ENCODE measurements around the gene GALK1.

The GALK1 gene

DNA sequence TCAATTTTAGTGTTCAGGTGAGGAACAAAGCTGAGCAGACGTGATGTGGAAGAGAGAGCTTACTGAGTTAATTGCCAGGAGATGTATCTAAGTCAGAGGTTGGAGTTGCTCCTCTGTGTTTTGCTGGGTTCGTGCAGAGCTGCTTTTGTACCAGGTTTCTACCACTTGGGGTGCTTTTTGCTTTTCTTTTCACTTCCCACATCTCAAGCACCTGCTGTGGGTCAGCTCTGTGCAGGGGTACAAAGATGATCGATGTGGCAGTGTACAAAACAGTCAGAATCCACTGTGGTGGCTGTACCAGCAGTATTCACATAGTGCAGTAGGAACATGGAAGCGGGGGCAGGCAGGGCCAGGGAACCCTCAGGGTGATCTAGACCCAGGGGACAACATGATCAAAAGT lies 34.4 kb upstream of the GALK1 start:
- peaks cover 23% of the 10 kb centered on the region for H3K79me2 ChIP-seq (ENCODE audit: low read length)
- no peak for TF ChIP-seq EZH2 (optimal IDR thresholded peaks at IDR 0.05; ENCODE audit: low read depth, low read length)
- TF ChIP-seq, protein P1, sequence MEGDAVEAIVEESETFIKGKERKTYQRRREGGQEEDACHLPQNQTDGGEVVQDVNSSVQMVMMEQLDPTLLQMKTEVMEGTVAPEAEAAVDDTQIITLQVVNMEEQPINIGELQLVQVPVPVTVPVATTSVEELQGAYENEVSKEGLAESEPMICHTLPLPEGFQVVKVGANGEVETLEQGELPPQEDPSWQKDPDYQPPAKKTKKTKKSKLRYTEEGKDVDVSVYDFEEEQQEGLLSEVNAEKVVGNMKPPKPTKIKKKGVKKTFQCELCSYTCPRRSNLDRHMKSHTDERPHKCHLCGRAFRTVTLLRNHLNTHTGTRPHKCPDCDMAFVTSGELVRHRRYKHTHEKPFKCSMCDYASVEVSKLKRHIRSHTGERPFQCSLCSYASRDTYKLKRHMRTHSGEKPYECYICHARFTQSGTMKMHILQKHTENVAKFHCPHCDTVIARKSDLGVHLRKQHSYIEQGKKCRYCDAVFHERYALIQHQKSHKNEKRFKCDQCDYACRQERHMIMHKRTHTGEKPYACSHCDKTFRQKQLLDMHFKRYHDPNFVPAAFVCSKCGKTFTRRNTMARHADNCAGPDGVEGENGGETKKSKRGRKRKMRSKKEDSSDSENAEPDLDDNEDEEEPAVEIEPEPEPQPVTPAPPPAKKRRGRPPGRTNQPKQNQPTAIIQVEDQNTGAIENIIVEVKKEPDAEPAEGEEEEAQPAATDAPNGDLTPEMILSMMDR (IDR thresholded peaks at IDR 0.05; ENCODE audit: low read length) = no peak
- TF ChIP-seq EZH2phosphoT487 (IDR thresholded peaks at IDR 0.05; ENCODE audit: low read length) = no peak
- no peaks in the 10 kb centered on the region for H3F3A ChIP-seq (ENCODE audit: insufficient read depth, low read length)
- no peaks in the 10 kb centered on the region for H3K36me3 ChIP-seq (replicated peaks; ENCODE audit: insufficient read depth, low read length)
- H4K20me1 ChIP-seq (ENCODE audit: insufficient read depth, low read length) = no peaks in the 10 kb centered on the region
- H3K27me3 ChIP-seq (replicated peaks; ENCODE audit: insufficient read depth, low read length) = no peaks in the 10 kb centered on the region
- no peaks in the 10 kb centered on the region for H3K4me1 ChIP-seq (ENCODE audit: low read length)
- no peaks in the 10 kb centered on the region for H3K9me2 ChIP-seq (replicated peaks; ENCODE audit: insufficient read depth, low read length)
- H3K9ac ChIP-seq (ENCODE audit: low read length) = no peak overlapping the region
- no peak overlapping the region for H3K4me2 ChIP-seq (ENCODE audit: low read depth, low read length)
- no peaks in the 10 kb centered on the region for H3K9me3 ChIP-seq (replicated peaks; ENCODE audit: insufficient read depth, low read length)
- H2AFZ ChIP-seq (ENCODE audit: low read length) = no peak overlapping the region
- no peak overlapping the region for H3K27ac ChIP-seq (ENCODE audit: low read length)
- no peak overlapping the region for H3K4me3 ChIP-seq (ENCODE audit: low read length)
- DNase-seq = no peak

DNA sequence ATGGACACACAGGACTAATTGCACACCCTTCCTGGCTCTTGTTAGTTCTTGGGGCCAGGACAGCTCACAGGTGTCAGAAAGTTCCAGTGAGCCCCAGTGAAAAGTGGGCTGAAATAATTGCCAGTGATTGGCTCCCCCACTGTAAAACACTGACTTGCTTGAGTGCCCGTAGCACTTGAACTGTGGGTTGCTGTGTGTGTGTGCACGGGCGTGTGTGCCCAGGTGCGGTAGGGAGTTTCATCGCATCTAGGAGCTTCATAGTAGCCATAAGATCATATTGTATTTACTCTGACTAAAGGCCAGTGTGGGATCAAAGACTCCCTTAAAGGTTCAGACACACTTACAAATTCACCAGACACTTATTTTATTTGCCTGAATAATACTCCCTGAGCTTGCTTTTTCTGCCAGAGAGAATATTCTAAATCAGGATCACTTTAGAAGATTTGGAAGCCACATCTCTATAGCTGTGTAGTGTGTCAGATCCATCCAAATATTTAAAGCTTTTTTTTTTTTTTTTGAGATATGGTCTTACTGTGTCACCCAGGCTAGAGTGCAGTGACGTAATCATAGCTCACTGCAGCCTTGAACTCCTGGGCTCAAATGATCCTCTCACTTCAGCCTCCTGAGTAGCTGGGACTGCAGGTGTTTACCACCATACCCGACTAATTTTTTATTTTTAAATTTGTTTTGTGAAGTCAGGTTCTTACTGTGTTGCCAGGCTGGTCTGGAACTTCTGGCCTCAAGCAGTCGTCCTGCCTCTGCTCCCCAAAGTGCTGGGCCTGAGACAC lies 31.0 kb upstream of the GALK1 start:
- TF ChIP-seq EZH2 (optimal IDR thresholded peaks at IDR 0.05; ENCODE audit: low read depth, low read length) = no peak
- TF ChIP-seq, protein P1 (IDR thresholded peaks at IDR 0.05; ENCODE audit: low read length) = no peak
- TF ChIP-seq EZH2phosphoT487 (IDR thresholded peaks at IDR 0.05; ENCODE audit: low read length) = no peak
- Histone ChIP-seq H3K79me2 (ENCODE audit: low read length) (peaks cover 39% of the 10 kb centered on the region), H3K4me1 (ENCODE audit: low read length) (no peaks in the 10 kb centered on the region), H3K4me2 (ENCODE audit: low read depth, low read length) (no peak overlapping the region), H3F3A (ENCODE audit: insufficient read depth, low read length) (no peaks in the 10 kb centered on the region), H3K4me3 (ENCODE audit: low read length) (no peak overlapping the region), H3K9me3 (replicated peaks; ENCODE audit: insufficient read depth, low read length) (no peaks in the 10 kb centered on the region), H3K9me2 (replicated peaks; ENCODE audit: insufficient read depth, low read length) (no peaks in the 10 kb centered on the region), H3K36me3 (replicated peaks; ENCODE audit: insufficient read depth, low read length) (no peaks in the 10 kb centered on the region), H4K20me1 (ENCODE audit: insufficient read depth, low read length) (no peaks in the 10 kb centered on the region), H2AFZ (ENCODE audit: low read length) (no peak overlapping the region), H3K27ac (ENCODE audit: low read length) (no peak overlapping the region), H3K27me3 (replicated peaks; ENCODE audit: insufficient read depth, low read length) (no peaks in the 10 kb centered on the region), H3K9ac (ENCODE audit: low read length) (no peak overlapping the region)
- DNase-seq = no peak

DNA sequence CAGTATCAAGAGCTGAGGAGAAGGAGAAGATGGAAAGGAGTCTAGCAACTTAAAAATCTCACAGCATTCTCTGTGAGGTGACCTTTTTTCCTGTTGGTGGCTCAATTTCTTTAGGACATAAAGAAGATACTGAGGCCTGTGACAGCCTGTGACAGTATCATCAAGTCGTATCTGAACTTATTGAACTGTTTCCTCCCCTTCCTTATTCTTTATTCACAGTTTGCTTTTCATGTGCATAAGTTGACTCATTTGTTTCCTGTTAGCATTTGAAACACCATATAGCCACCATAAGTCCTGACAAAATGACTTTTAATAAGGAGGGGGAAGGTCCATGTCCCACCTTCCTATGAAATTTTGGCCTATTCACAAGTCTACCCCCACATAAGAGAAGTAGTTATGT lies 28.5 kb upstream of the GALK1 start:
- Histone ChIP-seq H3K79me2 (ENCODE audit: low read length) (peaks cover 57% of the 10 kb centered on the region), H3K36me3 (replicated peaks; ENCODE audit: insufficient read depth, low read length) (no peaks in the 10 kb centered on the region), H4K20me1 (ENCODE audit: insufficient read depth, low read length) (no peaks in the 10 kb centered on the region)

More for the DNA sequence above, 28.5 kb upstream of the GALK1 start:
- Histone ChIP-seq H3K4me2 (ENCODE audit: low read depth, low read length) (no peak overlapping the region), H3K4me3 (ENCODE audit: low read length) (no peak overlapping the region), H2AFZ (ENCODE audit: low read length) (no peak overlapping the region), H3K27ac (ENCODE audit: low read length) (no peak overlapping the region), H3K27me3 (replicated peaks; ENCODE audit: insufficient read depth, low read length) (no peaks in the 10 kb centered on the region), H3K9me3 (replicated peaks; ENCODE audit: insufficient read depth, low read length) (no peaks in the 10 kb centered on the region), H3K9ac (ENCODE audit: low read length) (no peak overlapping the region), H3F3A (ENCODE audit: insufficient read depth, low read length) (no peaks in the 10 kb centered on the region), H3K9me2 (replicated peaks; ENCODE audit: insufficient read depth, low read length) (no peaks in the 10 kb centered on the region), H3K4me1 (ENCODE audit: low read length) (no peaks in the 10 kb centered on the region)
- no peak for DNase-seq
- no peak for TF ChIP-seq EZH2phosphoT487 (IDR thresholded peaks at IDR 0.05; ENCODE audit: low read length)
- TF ChIP-seq EZH2 (optimal IDR thresholded peaks at IDR 0.05; ENCODE audit: low read depth, low read length) = no peak
- TF ChIP-seq, protein P1 (IDR thresholded peaks at IDR 0.05; ENCODE audit: low read length) = no peak
